ENCODE data around the gene CADM2. TPM values are rescaled to one million over a fixed set of nuclear protein-coding genes. Genes with fewer than 3 reads are reported as not detected.

CADM2 gene
- total RNA-seq, 1 experiment from 2014 or later: 10.9 TPM

DNA sequence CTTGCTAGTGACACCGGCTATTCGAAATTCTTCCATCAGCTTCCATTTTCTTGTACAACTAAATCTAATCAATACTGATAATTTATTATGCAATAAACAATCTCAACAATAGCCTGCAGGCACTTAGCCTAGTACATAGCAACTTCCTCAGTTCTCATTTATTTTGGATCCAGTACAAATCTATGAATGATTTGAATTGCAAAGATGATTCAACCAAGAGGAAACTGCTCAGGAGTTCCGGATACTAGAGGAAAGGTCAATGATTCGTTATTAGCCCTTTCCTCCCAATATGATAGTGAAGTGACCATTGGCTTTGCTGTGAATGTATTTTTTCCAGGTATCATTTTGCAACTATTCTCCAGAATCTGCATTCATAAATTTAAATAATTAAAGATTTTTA lies 827.0 kb downstream of the CADM2 start:
- 0 out of 2 replicates have a peak, but pooled peaks cover 2% of the 10 kb centered on the region for H3K4me1 ChIP-seq (ENCODE audit: insufficient read depth, low read length)
- no peaks in the 10 kb centered on the region for H3K27me3 Mint-ChIP-seq (ENCODE audit: low read depth)
- no peaks in the 10 kb centered on the region for H4K20me1 ChIP-seq (ENCODE audit: control insufficient read depth, insufficient read depth, insufficient read length)
- no peak overlapping the region for H3K4me2 ChIP-seq (ENCODE audit: insufficient read depth, insufficient read length, low read length)
- H3K79me2 ChIP-seq (ENCODE audit: insufficient read depth, low read length): no peaks in the 10 kb centered on the region
- no peaks in the 10 kb centered on the region for H3K27me3 ChIP-seq (ENCODE audit: insufficient read depth, low read length)
- no peaks in the 10 kb centered on the region for H3K79me1 ChIP-seq (ENCODE audit: insufficient read depth, low read depth, low read length, poor library complexity, severe bottlenecking)
- H3K27ac ChIP-seq (ENCODE audit: insufficient read length, low read depth, low read length): no peak overlapping the region
- H2AFZ ChIP-seq (ENCODE audit: low read length): no peak overlapping the region
- H2AK5ac ChIP-seq (ENCODE audit: insufficient read length, low read length): no peak overlapping the region
- H3K14ac ChIP-seq (ENCODE audit: insufficient read depth, low read length): no peak overlapping the region
- H2BK120ac ChIP-seq (ENCODE audit: low read depth, low read length, poor library complexity, severe bottlenecking): no peak overlapping the region
- no peak overlapping the region for H3K23ac ChIP-seq (ENCODE audit: insufficient read length, low read depth, low read length)
- no peak overlapping the region for H4K5ac ChIP-seq (ENCODE audit: insufficient read length, low read depth, low read length)
- WGBS (ENCODE audit: extremely low coverage, insufficient read length, low lambda C conversion rate): no CpG with 5 or more reads among the region's 4 CpGs
- no peak overlapping the region for H3K4me3 Mint-ChIP-seq
- H3K56ac ChIP-seq (ENCODE audit: insufficient read length, low read depth, low read length): no peak overlapping the region
- H3K9me3 ChIP-seq (ENCODE audit: control insufficient read depth, low read depth, low read length): no peaks in the 10 kb centered on the region
- DNase-seq: no peak
- no peaks in the 10 kb centered on the region for H3K36me3 Mint-ChIP-seq (ENCODE audit: insufficient read depth in 1 of 3, low read depth in 3 of 3)
- no peak for TF ChIP-seq CTCF (conservative IDR thresholded peaks at IDR 0.05)
- H3K23me2 ChIP-seq (ENCODE audit: insufficient read length, low read depth, low read length, poor library complexity, severe bottlenecking): no peaks in the 10 kb centered on the region
- H3K4me1 Mint-ChIP-seq: peaks cover 6 to 9% of the 10 kb centered on the region in 2 experiments
- H2BK12ac ChIP-seq (ENCODE audit: insufficient read length, low read depth, low read length): no peak overlapping the region
- H2BK5ac ChIP-seq (ENCODE audit: insufficient read length, low read length): no peak overlapping the region
- H4K8ac ChIP-seq (replicated peaks; ENCODE audit: insufficient read length, low read depth, low read length): no peak overlapping the region
- no peak overlapping the region for H4K91ac ChIP-seq (ENCODE audit: insufficient read length, low read depth, low read length)
- H3K9me3 Mint-ChIP-seq: no peaks in the 10 kb centered on the region
- no peak overlapping the region for H3K9ac ChIP-seq (ENCODE audit: extremely low read depth, insufficient read length, low read length)
- H3T11ph ChIP-seq (ENCODE audit: low read length): no peak overlapping the region
- H3K4ac ChIP-seq (ENCODE audit: low read depth, low read length): no peak overlapping the region
- no peak overlapping the region for H3K18ac ChIP-seq (ENCODE audit: insufficient read length, low read depth, low read length)
- H3K27ac Mint-ChIP-seq: no peak overlapping the region
- no peak overlapping the region for H2BK20ac ChIP-seq (ENCODE audit: low read depth, low read length, poor library complexity, severe bottlenecking)
- H2BK15ac ChIP-seq (ENCODE audit: low read depth, low read length): no peak overlapping the region

Data from H9 (cell line).